ENCODE data around the gene DAAM1. TPM values are rescaled to one million over a fixed set of nuclear protein-coding genes. Genes with fewer than 3 reads are reported as not detected.

Gene DAAM1
- total and polyA plus RNA-seq, 2 donors from 2014 or later, result 5.3 to 47.8 TPM

DNA sequence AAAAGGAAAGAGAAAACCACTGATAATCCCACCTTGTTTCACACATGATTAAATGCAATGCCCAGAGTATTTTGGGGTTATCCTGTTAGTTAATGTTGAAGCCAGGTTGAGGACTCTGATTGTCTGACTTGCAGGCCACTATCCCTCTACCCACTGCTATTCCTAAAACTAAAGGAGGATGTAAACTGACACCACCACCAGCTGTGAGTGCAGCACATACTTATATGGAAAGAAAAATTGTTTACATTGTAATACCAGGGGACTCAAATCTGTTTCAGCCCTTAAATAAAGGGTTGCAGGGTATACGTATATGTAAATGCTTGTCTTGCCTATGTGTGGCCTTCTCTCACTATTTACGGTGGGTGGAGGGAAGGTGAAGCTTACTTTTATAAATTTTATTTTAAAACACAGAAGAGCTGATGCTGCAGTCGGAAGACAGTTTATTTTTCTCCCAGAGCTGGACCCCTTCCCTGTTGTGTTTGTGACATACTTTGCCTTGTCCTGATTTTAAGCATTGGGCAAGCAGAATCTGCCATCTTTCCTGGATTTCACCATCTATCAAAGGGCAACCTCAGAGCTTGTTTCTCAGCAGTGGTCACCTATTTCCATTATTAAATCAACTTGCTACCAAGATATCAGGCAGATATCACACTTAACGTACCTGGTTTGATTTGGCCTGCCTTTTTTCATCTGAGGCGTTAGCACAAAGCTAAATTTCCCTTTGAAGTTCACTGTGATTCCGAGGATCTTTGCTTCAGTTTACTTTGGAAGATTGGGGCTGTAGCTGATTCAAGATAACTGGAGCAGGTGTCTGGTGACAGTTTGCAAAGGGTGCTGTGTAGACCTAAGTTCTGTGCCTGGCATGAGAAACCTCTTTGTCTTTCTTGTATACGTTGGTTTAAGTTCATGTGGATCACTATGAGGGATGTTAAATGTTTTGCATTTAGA is 25.2 kb downstream of the DAAM1 start:
- H3K27ac ChIP-seq (ENCODE audit: low read depth in 2 of 2, low read length in 2 of 2), result no peak overlapping the region
- H3K9ac ChIP-seq (ENCODE audit: low read length in 3 of 3), result no peak overlapping the region
- DNase-seq, result peak in 3 of 5 donors; percentile 15 to 58 (median 20)
- no peak overlapping the region for H3K4me3 ChIP-seq (ENCODE audit: low read length in 3 of 3)
- intact Hi-C loops (cut with DNase I), result no loop called here
- H3K4me1 ChIP-seq (ENCODE audit: control insufficient read depth in 2 of 3, insufficient read depth in 2 of 3, low read depth in 1 of 3, low read length in 3 of 3), result peaks cover 2 to 7% (median 7%) of the 10 kb centered on the region in 3 donors
- no peaks in the 10 kb centered on the region for H3K9me3 ChIP-seq (ENCODE audit: control insufficient read depth in 2 of 3, insufficient read depth in 1 of 3, low read length in 3 of 3)
- no peaks in the 10 kb centered on the region for H3K36me3 ChIP-seq (ENCODE audit: control insufficient read depth in 2 of 3, insufficient read depth in 3 of 3, low read length in 3 of 3)
- TF ChIP-seq, protein P1, sequence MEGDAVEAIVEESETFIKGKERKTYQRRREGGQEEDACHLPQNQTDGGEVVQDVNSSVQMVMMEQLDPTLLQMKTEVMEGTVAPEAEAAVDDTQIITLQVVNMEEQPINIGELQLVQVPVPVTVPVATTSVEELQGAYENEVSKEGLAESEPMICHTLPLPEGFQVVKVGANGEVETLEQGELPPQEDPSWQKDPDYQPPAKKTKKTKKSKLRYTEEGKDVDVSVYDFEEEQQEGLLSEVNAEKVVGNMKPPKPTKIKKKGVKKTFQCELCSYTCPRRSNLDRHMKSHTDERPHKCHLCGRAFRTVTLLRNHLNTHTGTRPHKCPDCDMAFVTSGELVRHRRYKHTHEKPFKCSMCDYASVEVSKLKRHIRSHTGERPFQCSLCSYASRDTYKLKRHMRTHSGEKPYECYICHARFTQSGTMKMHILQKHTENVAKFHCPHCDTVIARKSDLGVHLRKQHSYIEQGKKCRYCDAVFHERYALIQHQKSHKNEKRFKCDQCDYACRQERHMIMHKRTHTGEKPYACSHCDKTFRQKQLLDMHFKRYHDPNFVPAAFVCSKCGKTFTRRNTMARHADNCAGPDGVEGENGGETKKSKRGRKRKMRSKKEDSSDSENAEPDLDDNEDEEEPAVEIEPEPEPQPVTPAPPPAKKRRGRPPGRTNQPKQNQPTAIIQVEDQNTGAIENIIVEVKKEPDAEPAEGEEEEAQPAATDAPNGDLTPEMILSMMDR (IDR thresholded peaks at IDR 0.05; ENCODE audit: borderline replicate concordance, extremely low read depth, insufficient read depth), result no peak
- H3K27me3 ChIP-seq (ENCODE audit: control insufficient read depth, insufficient read depth, low read length), result no peaks in the 10 kb centered on the region
- no peak for FAIRE-seq

DNA sequence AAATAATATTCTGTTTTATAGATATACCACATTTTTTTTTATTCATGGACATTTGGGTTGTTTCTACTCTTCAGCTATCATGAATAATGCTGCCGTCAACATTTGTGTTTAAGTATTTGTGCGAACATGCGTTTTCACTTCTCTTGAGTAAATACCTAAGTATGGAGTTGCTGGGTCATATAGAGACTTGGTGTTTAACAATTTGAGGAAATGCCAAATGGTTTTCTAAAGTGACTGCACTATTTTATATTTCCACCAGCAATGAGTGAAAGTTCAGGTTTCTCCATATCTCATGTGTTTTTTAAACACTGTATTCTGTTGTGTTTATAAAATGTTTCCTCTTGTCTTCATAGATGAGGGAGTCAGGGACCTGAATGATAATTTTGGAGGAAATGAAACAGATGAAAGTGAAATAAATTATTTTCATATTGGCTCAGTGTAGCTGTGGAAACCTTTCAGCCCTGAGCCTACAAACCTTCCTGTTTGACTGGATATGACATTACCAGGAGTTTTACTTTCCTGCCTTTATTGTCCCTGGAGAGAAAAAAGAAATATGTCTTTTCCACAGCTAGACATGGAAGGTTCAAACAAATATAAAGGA is 26.3 kb downstream of the DAAM1 start:
- peaks cover 2 to 7% (median 7%) of the 10 kb centered on the region in 3 donors for H3K4me1 ChIP-seq (ENCODE audit: control insufficient read depth in 2 of 3, insufficient read depth in 2 of 3, low read depth in 1 of 3, low read length in 3 of 3)

DNA sequence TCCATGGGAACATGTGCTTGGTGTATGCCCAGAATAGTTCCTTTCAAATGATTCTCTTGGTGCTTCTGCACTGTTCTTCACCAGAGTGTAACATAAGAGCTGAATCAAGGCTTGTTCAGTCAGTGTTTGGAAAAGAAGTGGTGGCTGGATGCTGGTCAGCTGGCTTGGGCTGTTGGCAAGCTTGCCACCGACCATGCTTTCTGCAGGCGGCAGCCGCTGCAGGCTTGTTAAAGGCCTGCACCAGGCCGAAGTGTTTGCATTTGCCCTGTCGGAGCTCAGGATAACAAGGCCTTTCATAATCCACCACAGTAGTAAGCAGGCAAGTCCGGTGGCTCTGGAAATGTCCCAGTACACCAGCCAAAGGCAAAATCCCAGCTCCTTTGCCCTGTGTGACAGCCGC is 26.9 kb downstream of the DAAM1 start:
- peaks cover 2 to 7% (median 7%) of the 10 kb centered on the region in 3 donors for H3K4me1 ChIP-seq (ENCODE audit: control insufficient read depth in 2 of 3, insufficient read depth in 2 of 3, low read depth in 1 of 3, low read length in 3 of 3)
- H3K36me3 ChIP-seq (ENCODE audit: control insufficient read depth in 2 of 3, insufficient read depth in 3 of 3, low read length in 3 of 3), result no peaks in the 10 kb centered on the region
- H3K4me3 ChIP-seq (ENCODE audit: low read length in 3 of 3), result no peak overlapping the region
- H3K9ac ChIP-seq (ENCODE audit: low read length in 3 of 3), result no peak overlapping the region
- no peaks in the 10 kb centered on the region for H3K27me3 ChIP-seq (ENCODE audit: control insufficient read depth, insufficient read depth, low read length)
- H3K27ac ChIP-seq (ENCODE audit: low read depth in 2 of 2, low read length in 2 of 2), result no peak overlapping the region
- DNase-seq, result no peak
- intact Hi-C loops (cut with DNase I), result no loop called here
- TF ChIP-seq, protein P1 (IDR thresholded peaks at IDR 0.05; ENCODE audit: borderline replicate concordance, extremely low read depth, insufficient read depth), result no peak
- no peaks in the 10 kb centered on the region for H3K9me3 ChIP-seq (ENCODE audit: control insufficient read depth in 2 of 3, insufficient read depth in 1 of 3, low read length in 3 of 3)
- no peak for FAIRE-seq

More for the DNA sequence above, 26.3 kb downstream of the DAAM1 start:
- Histone ChIP-seq H3K27ac (ENCODE audit: low read depth in 2 of 2, low read length in 2 of 2) (no peak overlapping the region), H3K9ac (ENCODE audit: low read length in 3 of 3) (no peak overlapping the region), H3K27me3 (ENCODE audit: control insufficient read depth, insufficient read depth, low read length) (no peaks in the 10 kb centered on the region), H3K9me3 (ENCODE audit: control insufficient read depth in 2 of 3, insufficient read depth in 1 of 3, low read length in 3 of 3) (no peaks in the 10 kb centered on the region), H3K36me3 (ENCODE audit: control insufficient read depth in 2 of 3, insufficient read depth in 3 of 3, low read length in 3 of 3) (no peaks in the 10 kb centered on the region), H3K4me3 (ENCODE audit: low read length in 3 of 3) (no peak overlapping the region)
- TF ChIP-seq, protein P1 (IDR thresholded peaks at IDR 0.05; ENCODE audit: borderline replicate concordance, extremely low read depth, insufficient read depth), result no peak
- DNase-seq (no peak), FAIRE-seq (no peak)
- intact Hi-C loops (cut with DNase I), result no loop called here
